Inferior parietal cortex (tissue), 1 donor: ENCODE measurements around the gene SURF6.
A peak's percentile ranks its signal among the peaks of the same experiment; 100 is the strongest.
"Not testable (repeated sequence)": the region's sequence is repeated elsewhere in the genome, so short reads cannot be mapped to it uniquely, and the experiment has no call there.

Experiments
- DNase-seq: peaks from one replicate; pipeline ENCODE4 v3.0.0-alpha.2; 2016; ENCODE audit errors: extremely low spot score

The SURF6 gene

GRCh38 chr9:133299996-133300395, 36.0 kb downstream of the SURF6 start:
- not testable (repeated sequence) for DNase-seq

- DNase-seq, result no peak
Observed at GRCh38 chr9:133294257-133294656, 41.7 kb downstream of the SURF6 start.

- DNase-seq, result no peak
Observed at GRCh38 chr9:133290751-133291302, 45.2 kb downstream of the SURF6 start.

- no peak for DNase-seq
Observed at GRCh38 chr9:133286523-133286922, 49.5 kb downstream of the SURF6 start.

GRCh38 chr9:133285252-133285775, 50.7 kb downstream of the SURF6 start:
- no peak for DNase-seq

GRCh38 chr9:133284362-133284761, 51.6 kb downstream of the SURF6 start:
- DNase-seq, result no peak

- DNase-seq, result peak; percentile 19
Observed at GRCh38 chr9:133283255-133284032, 52.5 kb downstream of the SURF6 start.

GRCh38 chr9:133282464-133283238, 53.3 kb downstream of the SURF6 start:
- DNase-seq, result no peak

- no peak for DNase-seq
Observed at GRCh38 chr9:133280392-133280791, 55.6 kb downstream of the SURF6 start.
